ENCODE measurements around the gene OSBPL9.

The OSBPL9 gene

DNA sequence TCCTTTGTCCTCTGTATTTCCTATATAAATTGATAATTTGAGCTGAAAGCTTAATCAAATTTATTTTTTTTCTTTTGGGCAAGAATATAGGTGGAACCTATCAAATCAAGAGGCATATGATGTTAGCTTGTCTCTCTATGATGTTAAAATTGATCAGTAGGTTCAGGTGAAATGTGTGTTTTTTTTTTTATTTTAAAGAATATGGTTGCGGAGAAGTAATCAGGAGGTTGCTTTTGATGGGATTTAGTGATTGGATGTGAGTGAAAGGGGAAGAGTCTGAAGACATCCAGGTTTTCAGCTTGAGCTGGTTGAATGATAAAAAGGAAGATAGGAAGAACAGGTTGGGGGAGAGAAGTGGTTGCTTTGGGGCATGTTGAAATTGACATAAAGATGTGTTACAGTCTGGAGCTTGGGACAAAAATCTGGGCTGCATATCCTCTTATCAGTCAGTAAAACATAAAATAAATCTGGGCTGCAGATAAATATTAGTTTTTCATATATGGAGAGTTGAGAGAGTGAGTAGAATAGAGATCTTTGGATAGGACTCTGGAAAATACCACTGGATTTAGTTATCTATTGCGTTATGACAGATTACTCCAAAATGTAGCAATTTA, 5.1 kb downstream of the OSBPL9 start:
- no peak for DNase-seq (ENCODE audit: extremely low read depth, insufficient read length)
- Histone ChIP-seq H3K36me3 (ENCODE audit: control insufficient read depth, insufficient read depth, low read length) (no peaks in the 10 kb centered on the region), H3K27me3 (replicated peaks; ENCODE audit: control insufficient read depth, insufficient read depth, low read length) (no peaks in the 10 kb centered on the region; the same call in 1 of the 2 replicates), H3K4me3 (replicated peaks; ENCODE audit: low read depth, low read length) (no peak overlapping the region)
- TF ChIP-seq, protein P1, sequence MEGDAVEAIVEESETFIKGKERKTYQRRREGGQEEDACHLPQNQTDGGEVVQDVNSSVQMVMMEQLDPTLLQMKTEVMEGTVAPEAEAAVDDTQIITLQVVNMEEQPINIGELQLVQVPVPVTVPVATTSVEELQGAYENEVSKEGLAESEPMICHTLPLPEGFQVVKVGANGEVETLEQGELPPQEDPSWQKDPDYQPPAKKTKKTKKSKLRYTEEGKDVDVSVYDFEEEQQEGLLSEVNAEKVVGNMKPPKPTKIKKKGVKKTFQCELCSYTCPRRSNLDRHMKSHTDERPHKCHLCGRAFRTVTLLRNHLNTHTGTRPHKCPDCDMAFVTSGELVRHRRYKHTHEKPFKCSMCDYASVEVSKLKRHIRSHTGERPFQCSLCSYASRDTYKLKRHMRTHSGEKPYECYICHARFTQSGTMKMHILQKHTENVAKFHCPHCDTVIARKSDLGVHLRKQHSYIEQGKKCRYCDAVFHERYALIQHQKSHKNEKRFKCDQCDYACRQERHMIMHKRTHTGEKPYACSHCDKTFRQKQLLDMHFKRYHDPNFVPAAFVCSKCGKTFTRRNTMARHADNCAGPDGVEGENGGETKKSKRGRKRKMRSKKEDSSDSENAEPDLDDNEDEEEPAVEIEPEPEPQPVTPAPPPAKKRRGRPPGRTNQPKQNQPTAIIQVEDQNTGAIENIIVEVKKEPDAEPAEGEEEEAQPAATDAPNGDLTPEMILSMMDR (IDR thresholded peaks at IDR 0.05; ENCODE audit: insufficient read depth, low read length, poor library complexity, severe bottlenecking) = no peak

DNA sequence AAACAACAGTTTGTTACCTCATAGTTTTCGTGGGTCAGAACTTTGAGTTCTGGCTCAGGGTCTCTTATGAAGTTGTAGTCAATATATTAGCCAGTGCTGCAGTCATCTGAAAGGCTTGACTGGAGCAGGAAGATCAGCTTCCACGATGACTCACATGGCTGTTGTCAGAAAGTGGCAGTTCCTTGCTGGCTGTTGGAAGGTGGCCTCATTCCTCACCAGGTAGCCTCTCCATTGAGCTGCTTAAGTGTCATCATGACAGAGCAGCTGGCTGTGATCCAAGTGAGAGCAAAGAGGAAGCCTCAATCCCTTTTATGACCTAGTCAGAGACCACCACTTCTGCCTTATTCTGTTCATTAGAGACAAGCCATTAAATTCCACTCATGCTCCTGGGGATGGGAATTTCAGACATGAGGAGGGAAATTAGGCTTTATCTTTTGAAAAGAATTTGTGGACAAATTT, 5.6 kb downstream of the OSBPL9 start:
- TF ChIP-seq, protein P1 (IDR thresholded peaks at IDR 0.05; ENCODE audit: insufficient read depth, low read length, poor library complexity, severe bottlenecking) = no peak
- Histone ChIP-seq H3K27me3 (replicated peaks; ENCODE audit: control insufficient read depth, insufficient read depth, low read length) (no peaks in the 10 kb centered on the region; the same call in 1 of the 2 replicates), H3K4me3 (replicated peaks; ENCODE audit: low read depth, low read length) (no peak overlapping the region), H3K36me3 (ENCODE audit: control insufficient read depth, insufficient read depth, low read length) (no peaks in the 10 kb centered on the region)
- no peak for DNase-seq (ENCODE audit: extremely low read depth, insufficient read length)

DNA sequence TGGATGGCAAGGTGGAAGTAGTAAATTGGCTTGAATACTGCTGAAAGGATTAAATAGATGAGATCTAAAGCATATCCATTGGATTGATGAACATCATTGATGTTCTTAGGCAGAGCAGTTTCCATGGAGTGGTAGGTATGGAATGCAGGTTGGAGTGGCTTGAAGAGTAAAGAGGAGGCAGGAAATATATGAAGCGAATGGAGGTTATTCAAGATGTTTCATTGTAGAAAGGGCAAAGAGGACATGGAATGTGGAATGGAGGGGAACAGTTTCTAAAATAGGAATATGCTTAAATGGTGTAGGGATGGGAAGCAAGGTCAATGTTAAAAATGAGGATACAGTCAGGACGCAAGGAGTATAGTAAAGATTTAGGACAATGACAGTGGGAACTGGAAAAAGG, 6.1 kb downstream of the OSBPL9 start:
- Histone ChIP-seq H3K36me3 (ENCODE audit: control insufficient read depth, insufficient read depth, low read length) (no peaks in the 10 kb centered on the region), H3K4me3 (replicated peaks; ENCODE audit: low read depth, low read length) (no peak overlapping the region), H3K27me3 (replicated peaks; ENCODE audit: control insufficient read depth, insufficient read depth, low read length) (no peaks in the 10 kb centered on the region)
- TF ChIP-seq, protein P1 (IDR thresholded peaks at IDR 0.05; ENCODE audit: insufficient read depth, low read length, poor library complexity, severe bottlenecking) = no peak
- DNase-seq (ENCODE audit: extremely low read depth, insufficient read length) = no peak

DNA sequence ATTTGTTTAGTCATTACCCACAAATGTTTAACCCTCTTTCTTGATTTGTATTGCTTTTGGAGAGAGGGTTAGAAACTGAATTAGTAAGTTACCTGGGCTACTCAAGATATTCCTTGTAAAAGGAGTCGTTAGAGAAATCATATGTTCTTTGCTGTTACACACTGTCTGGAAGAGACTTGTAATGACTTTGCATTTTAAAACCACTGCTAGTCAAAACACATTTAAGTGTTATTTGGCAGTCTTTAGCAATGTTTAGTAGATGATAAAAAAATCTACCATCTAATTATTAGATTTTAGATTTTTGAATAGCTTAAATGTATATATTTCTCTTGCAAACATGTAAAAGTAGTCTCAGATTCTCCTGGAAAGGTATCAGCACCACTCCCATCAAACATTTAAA, 6.6 kb downstream of the OSBPL9 start:
- Histone ChIP-seq H3K36me3 (ENCODE audit: control insufficient read depth, insufficient read depth, low read length) (no peaks in the 10 kb centered on the region), H3K4me3 (replicated peaks; ENCODE audit: low read depth, low read length) (no peak overlapping the region), H3K27me3 (replicated peaks; ENCODE audit: control insufficient read depth, insufficient read depth, low read length) (no peaks in the 10 kb centered on the region)
- no peak for DNase-seq (ENCODE audit: extremely low read depth, insufficient read length)
- TF ChIP-seq, protein P1 (IDR thresholded peaks at IDR 0.05; ENCODE audit: insufficient read depth, low read length, poor library complexity, severe bottlenecking) = no peak

DNA sequence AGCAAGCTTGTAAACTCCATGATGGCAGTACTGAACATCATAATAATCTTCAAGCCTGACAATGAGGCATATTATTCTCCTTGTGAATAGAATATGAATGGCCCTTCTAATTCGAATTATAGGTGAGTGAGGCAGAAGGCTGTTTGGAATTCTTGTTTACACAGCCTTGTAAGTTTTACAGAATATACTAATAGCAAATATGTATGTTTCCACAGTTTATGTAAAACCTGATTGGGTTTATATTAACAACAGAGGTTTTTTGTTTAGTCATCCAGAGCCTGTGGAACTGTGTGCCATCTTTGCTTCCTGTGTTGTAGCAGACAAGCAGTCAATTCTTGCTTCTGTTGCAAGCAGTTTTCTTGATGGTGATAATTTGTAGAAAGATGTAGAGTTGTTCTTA, 8.0 kb downstream of the OSBPL9 start:
- TF ChIP-seq, protein P1 (IDR thresholded peaks at IDR 0.05; ENCODE audit: insufficient read depth, low read length, poor library complexity, severe bottlenecking) = no peak
- no peaks in the 10 kb centered on the region for H3K27me3 ChIP-seq (replicated peaks; ENCODE audit: control insufficient read depth, insufficient read depth, low read length)
- H3K36me3 ChIP-seq (ENCODE audit: control insufficient read depth, insufficient read depth, low read length) = no peaks in the 10 kb centered on the region
- DNase-seq (ENCODE audit: extremely low read depth, insufficient read length) = no peak
- H3K4me3 ChIP-seq (replicated peaks; ENCODE audit: low read depth, low read length) = no peak overlapping the region

DNA sequence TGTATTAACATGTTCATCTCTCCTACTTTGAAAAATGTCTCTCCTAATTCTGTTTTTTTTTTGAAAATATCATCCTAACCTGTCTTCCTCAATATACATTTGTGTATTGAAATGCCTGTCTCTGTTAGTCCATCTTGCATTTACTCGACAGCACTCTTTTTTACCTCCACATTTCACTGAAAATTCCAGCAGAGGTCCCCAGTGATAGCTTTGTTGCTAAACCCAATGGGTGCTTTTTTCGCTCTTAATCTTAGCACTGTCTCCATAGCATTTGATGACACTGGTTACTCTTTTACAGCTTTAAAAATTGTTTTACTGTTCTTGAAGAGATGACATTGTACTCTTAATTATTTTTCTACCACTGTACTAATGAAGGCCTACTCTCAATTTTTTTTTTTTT, 10.8 kb downstream of the OSBPL9 start:
- DNase-seq (ENCODE audit: extremely low read depth, insufficient read length) = no peak
- no peaks in the 10 kb centered on the region for H3K36me3 ChIP-seq (ENCODE audit: control insufficient read depth, insufficient read depth, low read length)
- H3K4me3 ChIP-seq (replicated peaks; ENCODE audit: low read depth, low read length) = no peak overlapping the region
- TF ChIP-seq, protein P1 (IDR thresholded peaks at IDR 0.05; ENCODE audit: insufficient read depth, low read length, poor library complexity, severe bottlenecking) = peak; percentile 51
- no peaks in the 10 kb centered on the region for H3K27me3 ChIP-seq (replicated peaks; ENCODE audit: control insufficient read depth, insufficient read depth, low read length)
